Mesenchymal stem cell (in vitro differentiated cells and primary cell): ENCODE results near the gene EYA2.

Experiments used
- DNase-seq: peaks from one replicate; pipeline ENCODE4 v3.0.0-alpha.2; 2013
- H2AFZ ChIP-seq: one replicate; pipeline ENCODE4 v1.6.1; 2013; ENCODE audit warnings: low read depth, mild to moderate bottlenecking, control low read depth, inconsistent platforms, low read length, moderate library complexity
- H2AK5ac ChIP-seq: 2 replicates; pipeline ENCODE4 v1.6.1; 2013; ENCODE audit warnings: low read length, moderate library complexity, mild to moderate bottlenecking, inconsistent platforms; ENCODE audit not compliant: severe bottlenecking
- H2BK120ac ChIP-seq: one replicate; pipeline ENCODE4 v1.6.1; 2013; ENCODE audit warnings: low read depth, mild to moderate bottlenecking, inconsistent platforms, low read length, moderate library complexity
- H2BK12ac ChIP-seq, 2 experiments: one replicate each; pipeline ENCODE4 v1.6.1; 2013; ENCODE audit warnings: inconsistent platforms in 2 of 2, low read length in 2 of 2, mild to moderate bottlenecking in 2 of 2, moderate library complexity in 2 of 2, control low read depth in 1 of 2
- H2BK15ac ChIP-seq: one replicate; pipeline ENCODE4 v1.6.1; 2013; ENCODE audit warnings: mild to moderate bottlenecking, low read depth, inconsistent platforms; ENCODE audit not compliant: poor library complexity, severe bottlenecking
- H2BK5ac ChIP-seq: 2 replicates; pipeline ENCODE4 v1.6.1; 2013; ENCODE audit warnings: low read depth, mild to moderate bottlenecking, low read length, control low read depth, inconsistent platforms; ENCODE audit not compliant: poor library complexity, severe bottlenecking
- H3K14ac ChIP-seq, 2 experiments: one replicate each; pipeline ENCODE4 v1.6.1; 2013; ENCODE audit warnings: inconsistent platforms in 2 of 2, low read length in 2 of 2, control low read depth in 1 of 2, mild to moderate bottlenecking in 1 of 2, moderate library complexity in 1 of 2
- H3K18ac ChIP-seq, 2 experiments: one replicate each; pipeline ENCODE4 v1.6.1; 2013; ENCODE audit warnings: inconsistent platforms in 2 of 2, low read length in 2 of 2, control low read depth in 1 of 2, low read depth in 1 of 2, mild to moderate bottlenecking in 1 of 2
- H3K23ac ChIP-seq, 2 experiments: one replicate each; pipeline ENCODE4 v1.6.1; 2013; ENCODE audit warnings: inconsistent platforms in 2 of 2, low read length in 2 of 2, mild to moderate bottlenecking in 2 of 2, moderate library complexity in 2 of 2, control low read depth in 1 of 2
- H3K27ac ChIP-seq: 2 replicates; pipeline ENCODE4 v1.5.1; 2013; ENCODE audit warnings: mild to moderate bottlenecking, moderate library complexity, low read length, control low read depth, inconsistent platforms; ENCODE audit not compliant: poor library complexity, severe bottlenecking
- H3K27me3 ChIP-seq, 2 experiments: 2 replicates each; pipeline versions ENCODE4 v1.6.1 to v1.7.0; 2013; ENCODE audit warnings: low read length in 2 of 2, mild to moderate bottlenecking in 2 of 2, moderate library complexity in 2 of 2, control low read depth in 1 of 2, inconsistent platforms in 1 of 2; ENCODE audit not compliant: control insufficient read depth in 1 of 2, insufficient read depth in 1 of 2
- H3K36me3 ChIP-seq, 2 experiments: 2 replicates each; pipeline versions ENCODE4 v1.6.1 to v1.7.0; 2013; ENCODE audit warnings: low read length in 2 of 2, control low read depth in 1 of 2, inconsistent platforms in 1 of 2, low read depth in 1 of 2, mild to moderate bottlenecking in 1 of 2; ENCODE audit not compliant: insufficient read depth in 2 of 2, control insufficient read depth in 1 of 2
- H3K4ac ChIP-seq, 2 experiments: one replicate each; pipeline ENCODE4 v1.6.1; 2013; ENCODE audit warnings: inconsistent platforms in 2 of 2, low read length in 2 of 2, mild to moderate bottlenecking in 2 of 2, moderate library complexity in 2 of 2, control low read depth in 1 of 2, low read depth in 1 of 2
- H3K4me1 ChIP-seq: 2 replicates; pipeline ENCODE4 v1.6.1; 2013; ENCODE audit warnings: low read depth, low read length, control low read depth; ENCODE audit not compliant: control insufficient read depth, insufficient read depth
- H3K4me2 ChIP-seq: 2 replicates; pipeline ENCODE4 v1.6.1; 2013; ENCODE audit warnings: low read length, mild to moderate bottlenecking, inconsistent platforms; ENCODE audit not compliant: poor library complexity, severe bottlenecking
- H3K4me3 ChIP-seq, 2 experiments: 2 replicates each; pipeline versions ENCODE4 v1.5.1 to v1.7.0; 2013; ENCODE audit warnings: low read length in 2 of 2, mild to moderate bottlenecking in 2 of 2, control low read depth in 1 of 2, low read depth in 1 of 2; ENCODE audit not compliant: insufficient read depth in 1 of 2
- H3K79me1 ChIP-seq: replicated peaks from 2 replicates; pipeline ENCODE4 v1.6.1; 2013; ENCODE audit warnings: mild to moderate bottlenecking, control low read depth, low read length, inconsistent platforms; ENCODE audit not compliant: poor library complexity, severe bottlenecking
- H3K9ac ChIP-seq: 2 replicates; pipeline ENCODE4 v1.7.0; 2013; ENCODE audit warnings: mild to moderate bottlenecking, low read length, moderate library complexity
- H3K9me3 ChIP-seq: 2 replicates; pipeline ENCODE4 v1.7.0; 2013; ENCODE audit warnings: mild to moderate bottlenecking, low read length; ENCODE audit not compliant: control insufficient read depth
- H4K8ac ChIP-seq: one replicate; pipeline ENCODE4 v1.6.1; 2013; ENCODE audit warnings: inconsistent platforms, mild to moderate bottlenecking, low read length, moderate library complexity
- H4K91ac ChIP-seq: one replicate; pipeline ENCODE4 v1.6.1; 2013; ENCODE audit warnings: mild to moderate bottlenecking, low read length, inconsistent platforms
- WGBS: methylation state at CpG from one replicate; pipeline ENCODE4 v1.1.7; 2013; ENCODE audit warnings: mixed read lengths; 5-methylcytosine and 5-hydroxymethylcytosine counted together

EYA2 gene

DNA sequence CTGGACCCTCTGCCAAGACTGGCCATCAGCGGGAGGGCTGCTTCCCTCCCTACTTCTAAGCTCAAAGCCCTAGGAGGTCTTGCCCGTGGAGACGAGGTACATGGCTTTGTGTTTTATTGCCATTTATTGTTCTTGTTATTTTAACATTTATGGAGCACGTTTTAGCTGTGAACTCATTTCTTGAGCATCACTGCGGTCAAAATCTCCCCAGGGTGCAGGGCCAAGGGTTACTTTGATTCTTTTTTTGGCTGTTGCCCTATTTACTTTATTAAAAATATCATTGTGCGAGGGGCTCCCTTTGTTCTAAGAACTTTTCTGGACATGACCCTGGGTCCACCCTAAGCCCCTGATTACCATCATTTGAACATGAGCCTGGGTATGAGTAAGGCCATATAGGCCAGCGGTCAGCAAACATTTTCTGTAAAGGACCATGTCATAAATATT is 51.6 kb downstream of the EYA2 start:
- Histone ChIP-seq H3K9ac (no peak overlapping the region), H2BK5ac (no peak overlapping the region), H3K18ac (no peak overlapping the region), H2BK120ac (no peak overlapping the region), H3K36me3 (no peaks in the 10 kb centered on the region), H3K27me3 (peaks cover 4 to 30% of the 10 kb centered on the region in 2 experiments), H3K27ac (no peak overlapping the region), H4K8ac (no peak overlapping the region), H3K4me1 (no peaks in the 10 kb centered on the region), H2AFZ (no peak overlapping the region), H2BK15ac (no peak overlapping the region), H3K4ac (no peak overlapping the region), H3K79me1 (no peaks in the 10 kb centered on the region), H3K9me3 (no peaks in the 10 kb centered on the region), H2BK12ac (no peak overlapping the region), H2AK5ac (no peak overlapping the region), H3K4me2 (no peak overlapping the region), H3K14ac (no peak overlapping the region), H4K91ac (no peak overlapping the region), H3K4me3 (no peak overlapping the region), H3K23ac (no peak overlapping the region)
- WGBS, result 79% methylated on average over 7 of the region's 7 CpGs
- no peak for DNase-seq

DNA sequence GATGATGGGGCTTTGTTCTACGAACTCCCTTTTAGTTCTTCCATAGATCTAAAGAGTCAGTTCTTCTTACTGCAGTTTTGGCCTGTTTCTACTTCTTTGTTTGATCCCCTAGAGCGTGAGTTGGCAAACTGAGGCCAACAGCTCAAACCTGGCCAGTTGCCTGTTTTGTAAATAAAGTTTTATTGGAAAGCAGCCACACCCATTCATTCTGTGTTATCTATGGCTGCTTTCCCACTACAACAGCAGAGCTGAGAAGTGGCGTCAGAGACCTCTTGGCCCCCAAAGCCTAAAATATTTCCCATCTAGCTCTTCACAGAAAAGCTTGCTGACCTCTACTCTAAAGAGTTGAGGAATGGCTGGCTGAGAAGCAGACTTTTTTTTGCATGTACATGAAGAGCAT is 52.2 kb downstream of the EYA2 start:
- Histone ChIP-seq H3K4ac (no peak overlapping the region), H3K18ac (no peak overlapping the region), H3K4me2 (no peak overlapping the region), H3K27me3 (peaks cover 4 to 30% of the 10 kb centered on the region in 2 experiments), H3K79me1 (no peaks in the 10 kb centered on the region), H2AK5ac (no peak overlapping the region), H3K9me3 (no peaks in the 10 kb centered on the region), H2AFZ (no peak overlapping the region), H3K4me3 (no peak overlapping the region), H3K9ac (no peak overlapping the region), H2BK15ac (no peak overlapping the region), H2BK5ac (no peak overlapping the region), H3K4me1 (no peaks in the 10 kb centered on the region), H3K14ac (no peak overlapping the region), H4K91ac (no peak overlapping the region), H3K36me3 (no peaks in the 10 kb centered on the region), H3K27ac (no peak overlapping the region), H4K8ac (no peak overlapping the region), H2BK120ac (no peak overlapping the region), H2BK12ac (no peak overlapping the region), H3K23ac (no peak overlapping the region)
- DNase-seq, result no peak
- 64% methylated on average over 3 of the region's 3 CpGs for WGBS

DNA sequence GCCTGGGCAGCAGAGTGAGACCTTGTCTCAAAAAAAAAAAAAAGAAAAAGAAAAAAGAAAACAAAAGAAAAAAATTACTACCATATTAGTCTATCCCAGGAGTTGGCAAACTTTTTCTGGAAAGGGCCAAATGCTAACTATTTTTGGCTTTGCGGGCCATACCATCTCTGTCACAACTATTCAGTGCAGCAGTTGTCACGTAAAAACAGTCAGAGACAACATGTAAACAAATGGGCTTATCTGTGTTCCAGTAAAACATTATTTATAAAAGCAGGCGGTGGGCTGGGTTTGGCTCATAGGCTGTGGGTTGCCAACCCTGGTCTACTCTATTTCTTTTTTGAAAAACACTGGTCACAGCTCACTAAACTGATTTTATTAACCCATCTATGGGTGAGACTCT is 53.4 kb downstream of the EYA2 start:
- Histone ChIP-seq H4K91ac (no peak overlapping the region), H3K9ac (no peak overlapping the region), H3K9me3 (no peaks in the 10 kb centered on the region), H2BK12ac (no peak overlapping the region), H3K4ac (no peak overlapping the region), H2AFZ (no peak overlapping the region), H3K23ac (no peak overlapping the region), H2BK120ac (no peak overlapping the region), H3K27me3 (peaks cover 4 to 30% of the 10 kb centered on the region in 2 experiments), H3K79me1 (no peaks in the 10 kb centered on the region), H2AK5ac (no peak overlapping the region), H3K18ac (no peak overlapping the region), H3K14ac (no peak overlapping the region), H3K4me3 (no peak overlapping the region), H3K4me2 (no peak overlapping the region), H2BK15ac (no peak overlapping the region), H3K36me3 (no peaks in the 10 kb centered on the region), H3K4me1 (no peaks in the 10 kb centered on the region), H3K27ac (no peak overlapping the region), H2BK5ac (no peak overlapping the region), H4K8ac (no peak overlapping the region)
- DNase-seq, result no peak
- 100% methylated on average over 1 of the region's 3 CpGs for WGBS

DNA sequence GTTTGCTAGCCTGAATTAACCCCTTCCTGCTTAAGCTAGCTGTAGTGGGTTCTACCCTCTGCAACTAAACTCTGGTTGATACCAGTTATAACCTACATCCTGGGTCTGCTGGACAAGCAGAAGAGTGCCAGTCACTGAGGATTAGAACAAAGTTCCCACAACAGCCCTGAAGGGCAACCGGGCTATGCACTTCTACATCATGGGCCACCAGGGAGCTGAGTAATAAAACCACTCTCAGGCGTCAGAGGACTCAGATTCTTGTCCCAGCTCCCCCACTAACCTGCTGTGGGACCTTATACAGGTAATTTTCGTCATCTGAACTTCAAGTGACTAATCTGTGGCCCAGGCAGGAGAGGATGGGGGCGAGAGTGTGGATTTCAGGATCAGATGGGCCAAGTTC is 56.8 kb downstream of the EYA2 start:
- no peak overlapping the region for H3K4me2 ChIP-seq
- no peak overlapping the region for H2AFZ ChIP-seq
- H2BK120ac ChIP-seq, result no peak overlapping the region
- H3K27me3 ChIP-seq, result peaks cover 0 to 14% of the 10 kb centered on the region in 2 experiments
- WGBS, result 33% methylated on average over 4 of the region's 4 CpGs
- H3K23ac ChIP-seq, result no peak overlapping the region
- no peak overlapping the region for H2BK5ac ChIP-seq
- no peak overlapping the region for H3K18ac ChIP-seq
- no peak overlapping the region for H3K14ac ChIP-seq
- no peak overlapping the region for H2AK5ac ChIP-seq
- no peak overlapping the region for H2BK12ac ChIP-seq
- no peak overlapping the region for H4K8ac ChIP-seq
- H3K4me1 ChIP-seq, result no peaks in the 10 kb centered on the region
- H3K79me1 ChIP-seq, result no peaks in the 10 kb centered on the region
- H3K4ac ChIP-seq, result no peak overlapping the region
- peaks cover 4% of the 10 kb centered on the region for H3K9me3 ChIP-seq
- H4K91ac ChIP-seq, result no peak overlapping the region
- H3K27ac ChIP-seq, result no peak overlapping the region
- H2BK15ac ChIP-seq, result no peak overlapping the region
- H3K36me3 ChIP-seq, result no peaks in the 10 kb centered on the region
- no peak overlapping the region for H3K4me3 ChIP-seq
- no peak overlapping the region for H3K9ac ChIP-seq
- DNase-seq, result no peak
